HT-29 (cell line): ENCODE data around the gene MYO5B. TPM values are rescaled to one million over a fixed set of nuclear protein-coding genes. Genes with fewer than 3 reads are reported as not detected.

Experiments
- DNase-seq: peaks from one replicate; pipeline ENCODE4 v3.0.0-alpha.2; 2015; ENCODE audit warnings: low spot score
- total RNA-seq: library from RNA; depleted of rRNA; stranded (reverse); fragments of >200 nt; shearing (Covaris generic); gene quantifications from 2 replicates; pipeline ENCODE4 v1.2.3, GENCODE V29; 2014

MYO5B gene
- total RNA-seq, 1 experiment from 2014 or later = 29.3 TPM

- no peak for DNase-seq
These were observed 181.4 kb downstream of the MYO5B start for GRCh38 chr18:50013363-50014138.

GRCh38 chr18:50011813-50012435, 183.0 kb downstream of the MYO5B start:
- no peak for DNase-seq

DNA sequence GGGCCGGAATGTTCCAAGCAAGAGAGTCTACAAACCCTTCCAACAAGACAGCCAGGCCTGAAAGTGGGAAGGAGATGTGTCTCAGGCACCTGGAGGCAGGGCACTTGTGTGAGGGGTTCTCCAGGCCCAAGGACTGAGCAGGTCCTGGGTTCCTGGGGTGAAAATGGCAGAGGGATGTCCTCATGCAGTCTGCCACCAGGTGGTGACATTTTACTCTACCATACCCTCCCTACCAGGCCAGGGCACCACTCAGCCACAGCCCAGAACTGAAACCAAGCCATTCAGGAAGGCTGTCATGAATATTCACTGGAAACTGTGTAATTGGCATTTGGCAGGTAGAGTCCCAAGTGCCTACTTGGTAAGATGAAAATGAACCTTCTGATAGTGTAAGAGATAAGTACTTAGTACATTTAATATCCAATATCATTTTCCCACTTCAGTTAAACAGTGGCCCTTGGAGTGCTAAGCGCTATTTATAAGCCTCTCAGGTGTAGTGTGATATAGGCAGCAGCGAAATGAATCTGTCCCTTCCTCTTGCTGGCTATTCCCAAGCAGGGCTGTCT, 185.1 kb downstream of the MYO5B start:
- peak; percentile 64 for DNase-seq

DNA sequence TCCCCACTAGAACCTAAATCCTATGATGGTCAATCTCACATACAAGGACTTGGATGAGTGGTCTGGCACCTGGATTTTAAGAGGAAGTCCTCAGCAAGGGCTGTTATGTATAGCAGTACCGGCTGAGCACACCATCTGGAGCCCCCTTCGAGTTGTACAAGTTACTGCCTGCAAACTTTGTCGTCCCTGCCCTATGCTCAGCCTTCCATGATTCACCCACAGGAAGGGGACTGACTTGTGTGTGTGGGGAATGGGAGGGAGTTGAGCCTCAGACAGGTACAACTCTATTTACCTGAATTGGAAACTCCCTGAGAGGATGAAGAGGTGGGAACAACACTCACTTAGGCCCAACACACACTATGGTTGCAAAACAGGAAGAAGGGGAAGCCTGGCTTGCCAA, 186.6 kb downstream of the MYO5B start:
- no peak for DNase-seq

DNA sequence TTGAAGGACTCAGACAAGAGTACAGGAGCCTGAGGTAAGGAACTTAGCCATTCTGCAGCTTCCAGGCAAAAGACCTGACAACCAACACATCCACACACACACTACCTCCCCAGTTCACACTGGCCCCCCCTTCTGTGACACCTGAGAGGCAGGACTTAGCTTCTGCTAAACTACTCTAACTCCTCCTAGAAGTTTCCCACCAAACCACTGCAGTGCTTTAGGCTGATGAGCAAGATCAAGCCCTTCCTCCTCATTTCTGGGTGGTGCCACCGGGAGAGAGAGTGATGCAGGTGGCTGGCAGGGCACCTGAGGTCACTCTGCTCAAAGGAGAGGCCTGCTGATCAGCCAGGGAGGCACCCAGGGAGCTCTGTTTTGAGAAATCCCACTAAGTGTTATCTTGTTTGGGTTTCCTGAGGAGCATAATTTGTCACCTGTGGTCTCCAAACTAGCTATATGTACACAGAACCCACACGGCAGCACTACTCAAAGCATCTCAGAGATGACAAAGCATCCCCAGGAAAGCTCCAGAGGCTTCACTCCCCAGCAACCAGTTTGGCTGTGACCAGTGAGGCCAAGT, 188.4 kb downstream of the MYO5B start:
- no peak for DNase-seq

- DNase-seq = no peak
These were observed 190.9 kb downstream of the MYO5B start for GRCh38 chr18:50004013-50004412.

- no peak for DNase-seq
These were observed 192.2 kb downstream of the MYO5B start for GRCh38 chr18:50002781-50003180.

DNA sequence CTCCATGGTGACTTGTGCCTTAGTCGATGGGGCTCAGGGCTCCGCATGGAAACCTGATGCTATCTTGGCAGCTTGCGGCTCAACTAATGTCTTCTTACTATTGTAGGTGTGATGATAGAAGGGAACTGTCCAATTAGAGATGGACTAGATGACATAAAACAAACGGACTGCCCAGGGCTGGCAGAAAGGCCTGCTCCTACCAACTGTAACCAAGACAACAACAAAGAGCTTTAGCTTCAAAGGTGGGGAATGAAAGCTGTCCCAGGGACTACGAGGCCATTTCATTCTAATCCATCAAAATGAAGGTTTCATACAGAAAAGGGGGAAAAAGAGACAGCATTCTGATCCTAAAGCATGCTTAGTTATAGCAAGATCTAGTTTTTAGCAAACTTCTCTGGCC, 194.7 kb downstream of the MYO5B start:
- no peak for DNase-seq

DNA sequence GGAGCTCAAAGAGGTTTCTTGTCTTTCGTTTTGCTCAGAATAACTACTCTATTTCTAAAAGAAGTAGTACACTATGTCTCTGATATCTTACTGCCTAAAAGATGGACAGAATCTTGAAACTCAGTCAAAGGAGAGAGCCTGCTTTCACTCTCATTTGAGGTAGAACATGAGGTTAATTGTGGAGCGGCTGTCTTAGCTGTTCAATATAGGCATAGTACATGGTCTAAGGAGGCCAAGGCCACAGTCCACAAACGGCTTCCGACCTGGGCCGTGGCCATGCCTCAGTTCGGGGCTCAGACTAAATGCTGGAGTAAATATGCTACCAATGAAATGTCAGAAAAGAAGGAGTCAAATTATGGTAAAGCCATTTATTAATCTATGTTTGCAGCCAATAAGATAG, 195.8 kb downstream of the MYO5B start:
- DNase-seq = no peak

DNA sequence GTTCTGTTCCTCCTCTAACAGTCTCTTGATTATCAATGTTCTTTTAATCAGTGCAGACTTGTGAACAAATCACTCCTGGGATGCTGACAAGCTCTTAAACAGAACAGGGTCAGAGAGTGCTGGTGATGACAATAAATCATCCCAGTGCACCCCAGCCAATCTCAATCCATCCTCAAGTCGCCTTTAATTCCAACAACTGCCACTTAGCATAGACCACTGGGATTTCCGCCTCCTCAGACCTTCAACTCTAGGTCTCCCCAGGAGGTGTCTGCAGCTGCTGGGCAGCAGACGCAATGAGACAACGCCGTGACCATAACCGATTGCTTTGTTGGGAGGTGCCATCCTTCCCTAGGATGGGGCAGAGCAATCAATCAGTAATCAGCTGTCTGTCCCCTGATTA, 197.4 kb downstream of the MYO5B start:
- no peak for DNase-seq

- DNase-seq = no peak
These were observed 200.5 kb downstream of the MYO5B start for GRCh38 chr18:49994410-49994809.

GRCh38 chr18:49993299-49993698, 201.6 kb downstream of the MYO5B start:
- no peak for DNase-seq

GRCh38 chr18:49988733-49989132, 206.2 kb downstream of the MYO5B start:
- DNase-seq = no peak

- DNase-seq = no peak
These were observed 206.8 kb downstream of the MYO5B start for GRCh38 chr18:49988101-49988500.

DNA sequence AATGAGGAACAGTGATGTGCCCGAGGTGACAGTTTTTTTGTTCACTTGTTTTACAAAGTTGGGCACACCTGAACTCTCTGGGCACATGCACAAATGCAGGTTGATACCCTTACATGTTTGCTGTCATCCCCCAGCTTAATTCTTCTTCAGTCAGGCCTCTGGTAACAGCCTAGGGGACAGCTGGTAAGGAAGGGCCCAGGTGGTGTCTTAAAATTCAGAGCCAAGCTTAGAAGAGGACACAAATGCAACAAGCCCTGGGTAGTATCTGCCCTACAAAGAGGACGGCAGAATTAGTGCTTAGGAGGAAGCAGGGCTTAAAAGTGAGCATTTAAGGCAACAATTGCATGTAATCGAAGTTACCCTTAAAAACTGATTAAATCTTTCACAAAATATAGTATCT, 209.7 kb downstream of the MYO5B start:
- no peak for DNase-seq

DNA sequence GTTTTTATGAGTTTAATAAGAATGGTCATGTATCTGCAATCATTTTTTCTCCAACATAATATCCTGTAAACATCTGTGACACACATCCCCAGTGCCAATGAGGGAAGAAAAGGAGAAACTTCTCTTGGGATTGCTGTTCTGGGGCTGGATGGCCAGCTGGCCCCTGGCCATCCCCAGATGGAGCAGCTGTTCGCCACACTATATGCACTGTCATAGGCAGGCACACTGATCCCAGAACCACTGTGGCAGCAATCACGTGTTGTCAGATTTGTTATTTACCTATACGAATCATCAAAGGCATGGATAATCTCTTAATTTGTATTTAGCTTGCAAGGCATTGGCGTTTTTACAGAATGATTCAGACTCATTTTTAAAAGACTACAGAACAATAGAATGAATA, 214.1 kb downstream of the MYO5B start:
- DNase-seq = no peak

GRCh38 chr18:49976795-49977560, 218.0 kb downstream of the MYO5B start:
- DNase-seq = no peak

- DNase-seq = no peak
These were observed 218.9 kb downstream of the MYO5B start for GRCh38 chr18:49976001-49976400.

DNA sequence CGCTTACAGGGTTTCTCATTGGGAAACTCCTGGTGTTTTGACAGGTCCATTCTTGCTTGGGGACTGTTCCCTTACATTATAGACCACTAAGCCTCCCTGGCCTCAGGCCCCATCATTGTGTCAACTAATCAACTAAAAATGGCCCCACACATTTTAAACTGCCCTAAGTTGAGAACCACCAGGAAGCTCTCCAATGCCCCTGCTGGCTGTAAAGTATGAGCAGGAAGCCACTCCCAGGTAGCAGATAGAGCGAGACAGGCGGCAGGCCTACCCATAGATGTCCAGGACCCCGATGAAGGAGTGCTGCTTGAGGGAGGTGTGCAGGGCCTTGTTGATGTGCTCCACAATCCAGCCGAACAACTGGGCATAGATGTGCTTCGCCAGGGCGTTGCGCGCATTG, 220.9 kb downstream of the MYO5B start:
- no peak for DNase-seq

- DNase-seq = no peak
These were observed 221.4 kb downstream of the MYO5B start for GRCh38 chr18:49973592-49973991.

GRCh38 chr18:49972535-49972934, 222.4 kb downstream of the MYO5B start:
- no peak for DNase-seq

GRCh38 chr18:49971462-49971861, 223.5 kb downstream of the MYO5B start:
- no peak for DNase-seq
